Astrocyte of the cerebellum (primary cell): ENCODE measurements around the gene SLC44A3.

ENCODE experiments used
- DNase-seq: peaks from one replicate; pipeline ENCODE4 v3.0.0-alpha.2; 2011; ENCODE audit warnings: low read depth
- H3K4me3 ChIP-seq: 2 replicates; pipeline ENCODE4 v1.5.1; 2011; ENCODE audit warnings: mild to moderate bottlenecking, low read depth, low read length, moderate library complexity
- in situ Hi-C: cut with HindIII; loops from 2 replicates; pipeline ENCODE4 v1.10.0; 2017; ENCODE audit warnings: low sequenced_read_pairs
- TF ChIP-seq, protein P1 (sequence below): IDR thresholded peaks from 2 replicates; pipeline ENCODE4 v1.5.1; 2012; ENCODE audit warnings: low read length, low read depth, moderate library complexity, mild to moderate bottlenecking; ENCODE audit errors: missing control alignments

Gene SLC44A3

DNA sequence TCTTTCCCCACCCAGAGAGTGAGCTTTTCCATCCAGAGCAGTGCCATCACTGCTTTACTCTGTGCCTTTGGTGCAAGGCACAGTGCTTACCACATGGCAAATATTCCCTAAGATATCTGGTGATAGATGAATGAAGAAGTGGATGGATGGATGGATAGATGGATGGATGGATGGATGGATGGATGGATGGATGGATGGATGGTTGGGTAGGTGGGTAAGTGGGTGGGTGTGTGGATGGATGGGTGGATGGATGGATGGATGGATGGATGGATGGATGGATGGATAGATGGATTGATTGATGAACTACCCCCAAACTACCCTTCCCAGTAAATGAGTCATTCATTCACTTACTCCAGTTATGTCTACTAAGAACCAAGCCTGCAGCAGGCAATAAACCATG lies 42.9 kb upstream of the SLC44A3 start:
- TF ChIP-seq, protein P1, sequence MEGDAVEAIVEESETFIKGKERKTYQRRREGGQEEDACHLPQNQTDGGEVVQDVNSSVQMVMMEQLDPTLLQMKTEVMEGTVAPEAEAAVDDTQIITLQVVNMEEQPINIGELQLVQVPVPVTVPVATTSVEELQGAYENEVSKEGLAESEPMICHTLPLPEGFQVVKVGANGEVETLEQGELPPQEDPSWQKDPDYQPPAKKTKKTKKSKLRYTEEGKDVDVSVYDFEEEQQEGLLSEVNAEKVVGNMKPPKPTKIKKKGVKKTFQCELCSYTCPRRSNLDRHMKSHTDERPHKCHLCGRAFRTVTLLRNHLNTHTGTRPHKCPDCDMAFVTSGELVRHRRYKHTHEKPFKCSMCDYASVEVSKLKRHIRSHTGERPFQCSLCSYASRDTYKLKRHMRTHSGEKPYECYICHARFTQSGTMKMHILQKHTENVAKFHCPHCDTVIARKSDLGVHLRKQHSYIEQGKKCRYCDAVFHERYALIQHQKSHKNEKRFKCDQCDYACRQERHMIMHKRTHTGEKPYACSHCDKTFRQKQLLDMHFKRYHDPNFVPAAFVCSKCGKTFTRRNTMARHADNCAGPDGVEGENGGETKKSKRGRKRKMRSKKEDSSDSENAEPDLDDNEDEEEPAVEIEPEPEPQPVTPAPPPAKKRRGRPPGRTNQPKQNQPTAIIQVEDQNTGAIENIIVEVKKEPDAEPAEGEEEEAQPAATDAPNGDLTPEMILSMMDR: no peak
- no peak for DNase-seq
- in situ Hi-C loops: loop anchor here (25.0 kb wide), 1 partner anchor 240 kb away; the partner anchor contains the start of gene F3
- H3K4me3 ChIP-seq: no peak overlapping the region

DNA sequence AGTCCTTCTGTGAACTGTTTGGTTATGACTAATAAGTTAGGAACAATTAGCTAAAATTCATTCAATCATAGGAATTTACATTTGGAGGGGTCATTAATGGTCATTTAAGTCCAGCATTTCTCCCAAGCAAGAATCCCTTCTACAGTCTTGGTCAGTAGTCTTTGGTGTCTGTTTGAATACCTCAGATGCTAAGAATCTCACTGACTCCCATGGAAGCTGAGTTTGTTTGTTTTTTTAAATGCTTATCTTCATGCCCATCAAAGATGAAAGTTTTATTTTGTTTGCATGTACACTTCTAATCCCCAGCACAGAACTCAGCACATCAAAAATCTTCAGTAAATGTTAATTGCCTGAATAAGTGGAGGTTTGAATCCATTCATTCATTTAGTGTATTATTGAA lies 41.3 kb upstream of the SLC44A3 start:
- in situ Hi-C loops: loop anchor here (25.0 kb wide), 1 partner anchor 242 kb away; the partner anchor contains the start of gene F3
- TF ChIP-seq, protein P1: no peak
- H3K4me3 ChIP-seq: no peak overlapping the region
- DNase-seq: no peak

DNA sequence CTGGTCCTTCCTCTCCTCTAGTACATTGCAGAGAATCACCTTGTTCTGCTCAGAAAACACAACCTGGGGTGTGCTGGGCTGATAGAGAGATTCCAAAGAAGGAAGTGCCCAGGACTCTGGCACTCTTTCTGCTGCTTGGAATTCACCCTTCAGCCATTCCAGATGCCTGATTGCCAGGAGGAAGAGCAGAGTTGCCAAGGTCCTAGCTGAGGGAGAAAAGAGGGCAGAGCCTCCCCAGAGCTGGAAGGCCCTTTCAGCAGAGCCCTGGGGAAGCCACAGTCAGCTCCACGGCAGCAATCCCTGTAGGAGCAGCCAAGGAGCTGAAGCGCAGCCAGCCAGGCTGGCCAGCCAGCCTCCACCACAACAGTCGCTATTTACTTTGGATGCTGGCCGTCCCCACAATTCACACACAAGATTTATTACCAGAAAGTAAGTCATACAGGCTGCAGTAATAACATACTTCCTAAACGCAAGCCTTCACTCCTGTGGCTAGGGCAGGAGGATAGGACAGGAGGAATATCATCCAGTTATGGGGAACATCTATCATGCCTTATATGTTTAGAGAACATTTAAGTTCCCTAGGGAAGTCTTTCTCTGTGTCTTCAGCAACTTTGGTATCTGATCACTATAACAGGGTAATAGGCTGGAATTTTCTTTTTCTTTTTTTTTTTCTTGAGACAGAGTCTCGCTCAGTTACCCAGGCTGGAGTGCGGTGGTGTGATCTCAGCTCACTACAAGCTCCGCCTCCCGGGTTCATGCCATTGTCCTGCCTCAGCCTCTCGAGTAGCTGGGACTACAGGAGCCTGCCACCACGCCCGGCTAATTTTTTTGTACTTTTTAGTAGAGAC lies 36.6 kb upstream of the SLC44A3 start:
- in situ Hi-C loops: loop anchor here (25.0 kb wide), 1 partner anchor 246 kb away; the partner anchor contains the start of gene F3
- TF ChIP-seq, protein P1: no peak
- peak; percentile 97 for DNase-seq

GRCh38 chr1:94784190-94784515 lies 36.0 kb upstream of the SLC44A3 start:
- TF ChIP-seq, protein P1: no peak
- in situ Hi-C loops: loop anchor here (25.0 kb wide), 1 partner anchor 247 kb away; the partner anchor contains the start of gene F3
- DNase-seq: no peak
- no peak overlapping the region for H3K4me3 ChIP-seq

More for the DNA sequence above, 36.6 kb upstream of the SLC44A3 start:
- H3K4me3 ChIP-seq: no peak overlapping the region

DNA sequence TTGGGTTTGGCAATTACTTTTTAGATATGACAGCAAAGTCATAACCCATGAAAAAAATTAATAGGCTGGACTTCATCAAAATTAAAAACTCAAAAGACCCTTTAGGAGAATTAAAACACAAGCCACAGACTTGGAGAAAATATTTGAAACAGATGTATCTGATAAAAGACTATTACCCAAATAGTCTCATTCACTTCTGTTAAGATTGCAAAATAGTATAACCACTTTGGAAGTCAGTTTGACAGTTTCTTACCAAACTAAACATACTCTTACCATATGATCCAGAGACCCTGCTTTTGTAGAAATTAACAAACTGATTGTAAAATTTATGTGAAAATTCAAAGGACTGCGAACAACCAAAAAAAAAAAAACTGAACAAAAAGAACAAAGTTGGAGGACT lies 32.5 kb upstream of the SLC44A3 start:
- in situ Hi-C loops: loop anchor here (5.0 to 25.0 kb wide), 2 partner anchors 45 to 250 kb away; partner anchors contain the start of gene F3
- TF ChIP-seq, protein P1: no peak
- DNase-seq: no peak
- H3K4me3 ChIP-seq: no peak overlapping the region

DNA sequence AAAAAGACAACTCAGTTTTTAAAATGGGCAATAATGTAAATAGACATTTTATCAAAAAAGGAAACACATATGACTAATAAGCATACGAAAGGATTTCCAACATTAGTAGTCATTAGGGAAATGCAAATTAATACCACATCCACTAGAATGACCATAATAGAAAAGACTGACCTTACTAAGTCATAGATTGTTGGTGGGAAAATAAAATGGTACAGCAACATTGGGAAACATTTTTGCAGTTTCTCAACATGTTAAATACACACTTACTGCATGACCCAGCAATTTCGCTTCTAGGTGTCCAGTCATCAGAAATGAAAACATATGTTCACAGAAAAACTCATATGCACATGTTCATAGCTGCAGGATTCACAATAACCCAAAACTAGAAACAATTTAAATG lies 29.9 kb upstream of the SLC44A3 start:
- H3K4me3 ChIP-seq: no peak overlapping the region
- DNase-seq: no peak
- TF ChIP-seq, protein P1: no peak
- in situ Hi-C loops: loop anchor here (25.0 kb wide), 1 partner anchor 253 kb away; the partner anchor contains the start of gene F3
